DOHH2 (cell line): ENCODE measurements around the gene ATXN7.

Source experiments
- H3F3A ChIP-seq: fragments of 200-600 bp; sonication (generic), shearing (Covaris generic); 2 replicates; pipeline ENCODE4 v1.6.0; 2016; ENCODE audit warnings: antibody characterized with exemption, mild to moderate bottlenecking; ENCODE audit not compliant: control insufficient read depth, insufficient read depth
- H3K27ac ChIP-seq: fragments of 200-600 bp; sonication (generic); 2 replicates; pipeline ENCODE4 v1.5.1; 2014; ENCODE audit warnings: low read depth, mild to moderate bottlenecking, low read length, moderate library complexity
- H3K27me3 ChIP-seq: fragments of 200-600 bp; sonication (generic); 2 replicates; pipeline ENCODE4 v1.6.1; 2014; ENCODE audit warnings: mild to moderate bottlenecking, low read length, mixed read lengths; ENCODE audit not compliant: control insufficient read depth
- H3K36me3 ChIP-seq: fragments of 200-600 bp; sonication (generic); 2 replicates; pipeline ENCODE4 v1.6.1; 2014; ENCODE audit warnings: mild to moderate bottlenecking, low read length, moderate library complexity, mixed read lengths; ENCODE audit not compliant: control insufficient read depth
- H3K4me1 ChIP-seq: fragments of 200-600 bp; sonication (generic); 2 replicates; pipeline ENCODE4 v1.6.1; 2014; ENCODE audit warnings: mild to moderate bottlenecking, low read length, mixed read lengths; ENCODE audit not compliant: control insufficient read depth
- H3K4me2 ChIP-seq: fragments of 200-600 bp; sonication (generic); 2 replicates; pipeline ENCODE4 v1.6.0; 2014; ENCODE audit warnings: mild to moderate bottlenecking, low read length, moderate library complexity
- H3K4me3 ChIP-seq: fragments of 200-600 bp; sonication (generic); 2 replicates; pipeline ENCODE4 v1.5.1; 2014; ENCODE audit warnings: mild to moderate bottlenecking, low read length, mixed read lengths
- H3K79me2 ChIP-seq: fragments of 200-600 bp; sonication (generic); 2 replicates; pipeline ENCODE4 v1.6.1; 2014; ENCODE audit warnings: mild to moderate bottlenecking, low read length, mixed read lengths; ENCODE audit not compliant: control insufficient read depth
- H3K9me2 ChIP-seq: fragments of 200-600 bp; sonication (generic); replicated peaks from 2 replicates; pipeline ENCODE4 v1.6.1; 2014; ENCODE audit warnings: mild to moderate bottlenecking, low read length, mixed read lengths; ENCODE audit not compliant: control insufficient read depth
- H3K9me3 ChIP-seq: fragments of 200-600 bp; sonication (generic); 2 replicates; pipeline ENCODE4 v1.6.1; 2014; ENCODE audit warnings: antibody characterized with exemption, low read length, mixed read lengths; ENCODE audit not compliant: control insufficient read depth, insufficient read depth
- H4K20me1 ChIP-seq: fragments of 200-600 bp; sonication (generic); 2 replicates; pipeline ENCODE4 v1.6.0; 2014; ENCODE audit warnings: low read depth, mild to moderate bottlenecking, antibody characterized with exemption, low read length, moderate library complexity; ENCODE audit not compliant: control insufficient read depth, insufficient read depth
- CTCF ChIP-seq: fragments of 200-600 bp; sonication (generic); IDR thresholded peaks from one replicate; pipeline ENCODE4 v1.5.1; 2014; ENCODE audit warnings: antibody characterized with exemption, mild to moderate bottlenecking, low read depth, low read length; ENCODE audit not compliant: poor library complexity, severe bottlenecking
- EZH2phosphoT487 ChIP-seq: fragments of 200-600 bp; sonication (generic); IDR thresholded peaks from 2 replicates; pipeline ENCODE4 v1.6.1; 2017; ENCODE audit warnings: borderline replicate concordance, mild to moderate bottlenecking, antibody characterized with exemption, low read length, moderate library complexity, mixed read lengths

Gene ATXN7

DNA sequence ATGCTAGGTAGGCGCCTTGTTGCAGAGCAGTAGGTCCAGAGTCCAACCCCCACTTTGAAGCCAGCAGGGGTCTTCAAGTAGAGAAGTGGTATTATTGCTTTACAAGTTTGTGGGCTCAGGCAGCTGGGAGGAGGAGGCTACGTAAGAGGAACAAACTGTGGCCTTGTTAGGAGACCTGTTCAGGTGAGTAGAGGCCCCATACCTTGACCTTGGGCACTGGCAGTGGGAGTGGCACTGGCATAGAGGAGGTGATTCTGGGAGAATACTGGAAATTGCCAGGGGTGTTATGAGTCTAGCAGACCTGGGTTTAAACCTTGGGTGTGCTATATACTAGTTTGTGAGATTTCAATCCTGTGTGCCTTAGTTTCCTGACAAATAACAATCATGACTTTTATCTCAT is 83.1 kb downstream of the ATXN7 start:
- no peaks in the 10 kb centered on the region for H3K9me3 ChIP-seq
- H3K79me2 ChIP-seq, result peaks cover 46% of the 10 kb centered on the region
- no peaks in the 10 kb centered on the region for H3F3A ChIP-seq
- H3K4me3 ChIP-seq, result no peak overlapping the region
- no peak overlapping the region for H3K27ac ChIP-seq
- no peaks in the 10 kb centered on the region for H3K4me1 ChIP-seq
- H3K4me2 ChIP-seq, result no peak overlapping the region
- peaks cover 21% of the 10 kb centered on the region for H3K36me3 ChIP-seq
- H3K9me2 ChIP-seq, result no peaks in the 10 kb centered on the region
- TF ChIP-seq CTCF (no peak), EZH2phosphoT487 (no peak)
- H3K27me3 ChIP-seq, result no peaks in the 10 kb centered on the region
- peaks cover 3% of the 10 kb centered on the region; the same call in 1 of the 2 replicates for H4K20me1 ChIP-seq

GRCh38 chr3:63947594-63947993 is 83.9 kb downstream of the ATXN7 start:
- Histone ChIP-seq H3K4me2 (no peak overlapping the region), H3K79me2 (peaks cover 41% of the 10 kb centered on the region), H3K9me2 (no peaks in the 10 kb centered on the region), H3K4me3 (no peak overlapping the region), H3K9me3 (no peaks in the 10 kb centered on the region), H3F3A (no peaks in the 10 kb centered on the region), H3K27me3 (no peaks in the 10 kb centered on the region), H3K36me3 (peaks cover 27% of the 10 kb centered on the region), H4K20me1 (0 out of 2 replicates have a peak, but pooled peaks cover under 1% of the 10 kb centered on the region), H3K4me1 (no peaks in the 10 kb centered on the region), H3K27ac (no peak overlapping the region)
- TF ChIP-seq CTCF, result no peak
- no peak for TF ChIP-seq EZH2phosphoT487

DNA sequence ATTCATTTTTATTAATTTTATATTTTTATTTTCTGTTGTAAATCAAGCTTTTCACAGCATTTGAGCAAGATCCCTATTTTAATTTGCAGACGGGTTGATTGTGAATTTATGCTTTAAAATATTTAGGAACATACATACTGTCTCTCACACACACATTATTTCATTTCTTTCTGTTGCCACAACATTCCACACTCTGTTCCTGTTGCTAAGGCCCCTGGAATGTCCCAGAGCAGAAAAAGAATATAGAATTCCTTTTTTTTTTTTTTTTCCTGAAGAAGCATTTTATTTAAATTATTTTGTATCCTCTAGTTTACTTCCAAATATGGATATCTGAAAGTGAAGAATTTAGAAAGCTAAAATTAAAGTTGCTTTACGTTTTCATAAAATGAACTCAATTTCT is 85.3 kb downstream of the ATXN7 start:
- H3K4me2 ChIP-seq, result no peak overlapping the region
- H3K27ac ChIP-seq, result no peak overlapping the region
- H3K4me1 ChIP-seq, result no peaks in the 10 kb centered on the region
- H4K20me1 ChIP-seq, result no peaks in the 10 kb centered on the region
- no peaks in the 10 kb centered on the region for H3F3A ChIP-seq
- H3K36me3 ChIP-seq, result peaks cover 29% of the 10 kb centered on the region
- no peaks in the 10 kb centered on the region for H3K9me3 ChIP-seq
- H3K4me3 ChIP-seq, result no peak overlapping the region
- no peak for TF ChIP-seq CTCF
- TF ChIP-seq EZH2phosphoT487, result no peak
- no peaks in the 10 kb centered on the region for H3K27me3 ChIP-seq
- H3K9me2 ChIP-seq, result no peaks in the 10 kb centered on the region
- peaks cover 29% of the 10 kb centered on the region for H3K79me2 ChIP-seq
